ENCODE results near the gene PSMD1. TPM values are rescaled to one million over a fixed set of nuclear protein-coding genes. Genes with fewer than 3 reads are reported as not detected.

Gene PSMD1
- total RNA-seq, 2 donors from 2014 or later, result 47.1 to 73.1 TPM

DNA sequence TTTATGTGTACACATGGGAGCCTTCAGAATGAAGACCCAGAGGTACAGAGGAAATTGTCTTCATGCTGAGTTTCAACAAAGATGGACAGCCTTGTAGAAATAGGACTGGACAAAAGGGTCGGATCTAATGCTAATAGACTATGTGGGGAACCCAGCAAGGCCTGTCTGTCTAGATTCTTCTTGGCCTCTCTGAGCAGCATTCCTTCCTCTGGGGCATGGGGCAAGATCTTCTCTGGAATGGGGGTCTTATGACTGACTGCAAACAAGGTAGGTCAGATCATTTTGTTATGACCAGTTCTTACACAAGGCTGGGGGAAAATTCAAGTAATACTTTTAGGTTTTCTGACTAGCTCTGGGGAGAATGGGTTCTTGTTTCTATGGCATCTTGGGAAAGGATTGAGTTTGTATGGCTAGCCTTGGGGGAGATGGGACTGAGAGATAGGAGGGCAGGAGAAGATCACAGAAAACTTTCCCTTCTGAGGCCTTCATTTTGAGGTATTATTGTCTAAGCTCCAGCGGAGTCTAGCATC is 46.4 kb upstream of the PSMD1 start:
- intact Hi-C loops (cut with DNase I), result no loop called here
- WGBS, result 56% methylated on average over 2 of the region's 2 CpGs

DNA sequence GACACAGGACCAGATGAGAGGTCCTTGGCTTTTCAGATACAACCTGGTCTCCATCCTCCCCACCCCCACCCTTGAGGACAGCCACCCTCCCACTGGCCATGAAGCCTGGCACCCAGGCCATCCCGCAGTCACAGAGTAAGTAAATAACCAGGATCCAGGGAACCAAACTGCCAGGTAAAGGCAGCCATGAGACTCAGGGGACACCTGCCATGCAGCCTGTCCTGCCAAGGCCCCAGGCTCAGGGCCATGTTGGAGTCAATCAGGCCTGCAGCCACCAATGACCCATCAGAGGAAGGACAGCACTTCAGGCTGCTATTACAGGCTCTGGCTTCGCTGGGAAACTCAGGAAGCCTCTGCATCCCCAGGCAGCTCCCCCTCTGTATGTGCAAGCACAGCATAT is 45.1 kb upstream of the PSMD1 start:
- Histone ChIP-seq H3K27me3 (replicated peaks; ENCODE audit: insufficient read depth) (no peaks in the 10 kb centered on the region), H3K4me1 (replicated peaks) (no peaks in the 10 kb centered on the region), H3K27ac (no peak overlapping the region), H3K36me3 (no peaks in the 10 kb centered on the region), H3K9me3 (no peaks in the 10 kb centered on the region), H3K4me3 (no peak overlapping the region)
- 42% methylated on average over 2 of the region's 2 CpGs for WGBS
- DNase-seq (ENCODE audit: low spot score), result no peak
- intact Hi-C loops (cut with DNase I), result no loop called here
- TF ChIP-seq POLR2A (IDR thresholded peaks at IDR 0.05) (no peak), POLR2AphosphoS5 (IDR thresholded peaks at IDR 0.05) (no peak), CTCF (IDR thresholded peaks at IDR 0.05) (no peak)

More for the DNA sequence above, 46.4 kb upstream of the PSMD1 start:
- Histone ChIP-seq H3K27me3 (replicated peaks; ENCODE audit: insufficient read depth) (no peaks in the 10 kb centered on the region), H3K4me3 (no peak overlapping the region), H3K36me3 (no peaks in the 10 kb centered on the region), H3K27ac (no peak overlapping the region), H3K4me1 (replicated peaks) (no peaks in the 10 kb centered on the region), H3K9me3 (no peaks in the 10 kb centered on the region)
- TF ChIP-seq POLR2A (IDR thresholded peaks at IDR 0.05) (no peak), CTCF (IDR thresholded peaks at IDR 0.05) (no peak), POLR2AphosphoS5 (IDR thresholded peaks at IDR 0.05) (no peak)
- DNase-seq (ENCODE audit: low spot score), result no peak

DNA sequence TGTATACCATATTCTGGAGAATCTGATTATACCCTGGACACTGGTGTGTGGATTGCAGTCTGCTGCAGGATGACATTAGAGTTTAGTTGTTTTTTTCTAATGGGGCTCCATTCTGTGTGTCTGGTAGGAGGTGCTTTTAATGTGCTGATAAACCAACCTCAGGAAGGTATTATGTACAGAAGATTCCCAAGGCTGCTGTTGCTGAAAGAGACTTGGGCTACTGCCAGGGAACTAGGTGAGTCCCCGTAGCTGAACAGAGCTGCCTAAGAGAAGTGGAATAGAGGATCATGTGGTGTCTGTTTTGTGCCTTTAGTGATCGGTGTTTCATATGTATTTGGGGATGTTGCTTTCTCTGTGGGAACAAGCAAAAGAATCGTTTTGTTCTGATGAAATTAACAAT is 44.2 kb upstream of the PSMD1 start:
- no peak overlapping the region for H3K27ac ChIP-seq
- H3K27me3 ChIP-seq (replicated peaks; ENCODE audit: insufficient read depth), result no peaks in the 10 kb centered on the region
- 40% methylated on average over 3 of the region's 3 CpGs for WGBS
- intact Hi-C loops (cut with DNase I), result no loop called here
- no peaks in the 10 kb centered on the region for H3K36me3 ChIP-seq
- H3K4me3 ChIP-seq, result no peak overlapping the region
- no peaks in the 10 kb centered on the region for H3K9me3 ChIP-seq
- TF ChIP-seq POLR2AphosphoS5 (IDR thresholded peaks at IDR 0.05) (no peak), POLR2A (IDR thresholded peaks at IDR 0.05) (no peak), CTCF (IDR thresholded peaks at IDR 0.05) (no peak)
- no peaks in the 10 kb centered on the region for H3K4me1 ChIP-seq (replicated peaks)
- peak; percentile 44 for DNase-seq (ENCODE audit: low spot score)

GRCh38 chr2:231013820-231014219 is 42.8 kb upstream of the PSMD1 start:
- TF ChIP-seq POLR2A (IDR thresholded peaks at IDR 0.05) (no peak), CTCF (IDR thresholded peaks at IDR 0.05) (no peak), POLR2AphosphoS5 (IDR thresholded peaks at IDR 0.05) (no peak)
- Histone ChIP-seq H3K4me3 (no peak overlapping the region), H3K27me3 (replicated peaks; ENCODE audit: insufficient read depth) (no peaks in the 10 kb centered on the region), H3K27ac (no peak overlapping the region), H3K9me3 (no peaks in the 10 kb centered on the region), H3K36me3 (no peaks in the 10 kb centered on the region), H3K4me1 (replicated peaks) (no peaks in the 10 kb centered on the region)
- no peak for DNase-seq (ENCODE audit: low spot score)
- 20% methylated on average over 3 of the region's 3 CpGs for WGBS
- intact Hi-C loops (cut with DNase I), result no loop called here

DNA sequence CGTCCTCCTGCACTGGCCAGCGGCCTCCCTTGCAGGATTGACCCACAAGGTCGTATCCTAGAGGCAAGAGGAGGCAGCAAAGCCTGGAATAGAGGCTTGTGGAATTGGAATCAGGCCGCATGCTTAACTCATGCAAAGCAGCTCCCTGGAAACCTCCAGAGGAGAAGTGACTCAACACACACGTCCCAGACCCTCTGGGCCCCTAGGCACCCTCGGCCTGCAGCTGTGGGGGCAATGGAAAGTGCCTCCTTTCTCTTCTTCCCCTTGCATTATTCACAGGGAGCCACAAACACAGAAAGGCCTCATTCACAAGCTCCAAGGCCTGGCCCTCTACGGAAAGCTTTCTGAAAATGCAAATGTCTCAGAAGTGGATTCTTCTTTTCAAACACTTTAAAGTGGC is 41.2 kb upstream of the PSMD1 start:
- 78% methylated on average over 7 of the region's 7 CpGs for WGBS
- no peak overlapping the region for H3K4me3 ChIP-seq

More for the DNA sequence above, 41.2 kb upstream of the PSMD1 start:
- H3K4me1 ChIP-seq (replicated peaks), result no peaks in the 10 kb centered on the region
- H3K27me3 ChIP-seq (replicated peaks; ENCODE audit: insufficient read depth), result no peaks in the 10 kb centered on the region
- no peaks in the 10 kb centered on the region for H3K36me3 ChIP-seq
- no peaks in the 10 kb centered on the region for H3K9me3 ChIP-seq
- TF ChIP-seq POLR2AphosphoS5 (IDR thresholded peaks at IDR 0.05) (no peak), CTCF (IDR thresholded peaks at IDR 0.05) (no peak), POLR2A (IDR thresholded peaks at IDR 0.05) (no peak)
- intact Hi-C loops (cut with DNase I), result no loop called here
- H3K27ac ChIP-seq, result no peak overlapping the region
- DNase-seq (ENCODE audit: low spot score), result no peak

Data from prostate gland (tissue), 2 donors.